Endothelial cell of hepatic sinusoid (primary cell): ENCODE measurements around the gene NCKAP5.
"Not testable (repeated sequence)": the region's sequence is repeated elsewhere in the genome, so short reads cannot be mapped to it uniquely, and the experiment has no call there.

Experiments used
- in situ Hi-C: cut with HindIII; loops from 2 replicates; pipeline ENCODE4 v1.10.0; 2017; ENCODE audit warnings: low sequenced_read_pairs

The NCKAP5 gene

GRCh38 chr2:132715386-132716351 lies 852.6 kb downstream of the NCKAP5 start:
- in situ Hi-C loops, result no loop called here

- in situ Hi-C loops, result no loop called here
Observed at GRCh38 chr2:132703396-132703795, 864.9 kb downstream of the NCKAP5 start.

- in situ Hi-C loops, result no loop called here
Observed at GRCh38 chr2:132701810-132702209, 866.5 kb downstream of the NCKAP5 start.

- in situ Hi-C loops, result not testable (repeated sequence)
Observed at GRCh38 chr2:132699802-132700201, 868.5 kb downstream of the NCKAP5 start.

GRCh38 chr2:132698347-132698746 lies 869.9 kb downstream of the NCKAP5 start:
- in situ Hi-C loops, result not testable (repeated sequence)

GRCh38 chr2:132697556-132698205 lies 870.6 kb downstream of the NCKAP5 start:
- in situ Hi-C loops, result no loop called here

GRCh38 chr2:132692816-132693215 lies 875.4 kb downstream of the NCKAP5 start:
- in situ Hi-C loops, result no loop called here

GRCh38 chr2:132691556-132691955 lies 876.7 kb downstream of the NCKAP5 start:
- in situ Hi-C loops, result no loop called here

- in situ Hi-C loops, result no loop called here
Observed at GRCh38 chr2:132690664-132691303, 877.5 kb downstream of the NCKAP5 start.

- in situ Hi-C loops, result no loop called here
Observed at GRCh38 chr2:132681766-132682165, 886.5 kb downstream of the NCKAP5 start.

- in situ Hi-C loops, result no loop called here
Observed at GRCh38 chr2:132680544-132680943, 887.7 kb downstream of the NCKAP5 start.

GRCh38 chr2:132678483-132678882 lies 889.8 kb downstream of the NCKAP5 start:
- in situ Hi-C loops, result no loop called here

- in situ Hi-C loops, result no loop called here
Observed at GRCh38 chr2:132677661-132678060, 890.6 kb downstream of the NCKAP5 start.

GRCh38 chr2:132676999-132677398 lies 891.3 kb downstream of the NCKAP5 start:
- in situ Hi-C loops, result no loop called here

- in situ Hi-C loops, result loop anchor here (25.0 kb wide), 1 partner anchor 1166 kb away; no protein-coding TSS in a partner anchor
Observed at GRCh38 chr2:132671151-132671835, 897.0 kb downstream of the NCKAP5 start.

- in situ Hi-C loops, result loop anchor here (25.0 kb wide), 1 partner anchor 1167 kb away; no protein-coding TSS in a partner anchor
Observed at GRCh38 chr2:132670496-132671150, 897.6 kb downstream of the NCKAP5 start.

GRCh38 chr2:132669908-132670495 lies 898.3 kb downstream of the NCKAP5 start, which contains the start of gene LYPD1:
Gene LYPD1, minus strand, starts transcription at chr2:132670205. Its CDS starts 273 bp downstream, at chr2:132669932.
- in situ Hi-C loops, result loop anchor here (25.0 kb wide), 1 partner anchor 1167 kb away; no protein-coding TSS in a partner anchor

- in situ Hi-C loops, result loop anchor here (25.0 kb wide), 1 partner anchor 1168 kb away; no protein-coding TSS in a partner anchor
Observed at GRCh38 chr2:132668987-132669907, 899.0 kb downstream of the NCKAP5 start.
